RWPE1 (cell line): ENCODE data around the gene SHH.

Experiments
- CTCF ChIA-PET: fragments of 350-600 bp; sonication (Branson Sonifier 250); formaldehyde crosslinking; extraction: SDS; loops from one replicate; lab custom pipeline; 2021; lab: Yijun Ruan, JAX
- POLR2A ChIA-PET: fragments of 400-600 bp; formaldehyde crosslinking; extraction: SDS; loops from one replicate; lab custom pipeline; 2020; ENCODE audit warnings: antibody characterized with exemption; ENCODE audit not compliant: low non-redundant PET; lab: Yijun Ruan, JAX
- DNase-seq: peaks from one replicate; pipeline ENCODE4 v3.0.0; 2012; ENCODE audit warnings: low spot score
- H3K27ac ChIP-seq: fragments of 450-650 bp; 2 replicates; pipeline ENCODE4 v1.5.1; 2017
- CTCF ChIP-seq: fragments of 450-650 bp; conservative IDR thresholded peaks from 2 replicates; pipeline ENCODE4 v1.5.1; 2017; ENCODE audit warnings: low read depth, mild to moderate bottlenecking

Gene SHH

DNA sequence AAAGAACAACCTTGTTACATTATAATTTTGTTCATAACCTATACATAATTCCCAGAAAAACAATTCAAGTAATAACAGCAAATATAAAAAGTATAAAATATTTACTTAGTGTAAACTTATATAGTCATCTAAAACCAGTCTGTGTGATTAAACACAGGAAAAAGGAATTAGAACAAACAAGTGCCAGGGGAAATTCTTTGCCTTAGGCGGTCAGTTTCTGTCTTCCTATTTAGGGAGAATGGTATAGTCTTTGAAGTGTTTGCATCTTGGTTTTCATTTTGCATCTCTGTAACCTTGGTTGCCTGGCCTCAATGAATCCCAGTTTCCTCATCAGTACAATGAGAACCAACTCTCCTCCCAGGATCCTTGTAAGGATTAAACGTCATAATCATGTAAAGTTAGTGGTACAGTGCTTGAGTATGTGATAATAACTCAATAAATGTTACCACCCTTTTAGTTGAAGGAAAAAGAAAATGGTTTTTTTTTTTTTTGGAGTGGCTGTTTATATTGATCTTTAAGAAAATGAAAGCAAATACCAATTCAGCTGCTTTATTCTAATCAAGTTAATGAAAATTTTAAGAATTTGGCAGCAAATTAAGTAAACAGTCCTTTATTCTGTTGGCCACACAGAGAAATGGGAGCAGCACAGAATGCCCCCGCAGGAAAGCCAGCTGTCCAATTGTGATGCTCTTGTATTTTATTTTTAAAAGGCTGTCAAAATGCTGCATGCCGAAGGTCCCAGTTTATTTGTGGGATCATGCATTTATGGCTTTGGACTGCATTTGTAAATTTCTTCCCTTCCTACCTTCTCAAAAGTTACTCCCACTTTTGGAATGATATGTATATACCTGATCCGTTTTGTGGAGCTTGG, 61.8 kb downstream of the SHH start:
- TF ChIP-seq CTCF = no peak
- DNase-seq = no peak
- H3K27ac ChIP-seq = no peak overlapping the region
- ChIA-PET CTCF (interaction anchor here (0.6 kb wide), 2 partner anchors 311 to 853 kb away, joined by 3 to 4 read pairs; no protein-coding TSS in a partner anchor), POLR2A (no interaction called here)
